GM12892 (cell line): Measurements from ENCODE around the gene C10orf95.

ENCODE experiments used
- POLR2A ChIP-seq: IDR thresholded peaks from 2 replicates; pipeline ENCODE4 v1.6.1; 2011; ENCODE audit warnings: low read depth, low read length, control low read depth
- POLR2AphosphoS5 ChIP-seq: IDR thresholded peaks from 2 replicates; pipeline ENCODE4 v1.6.1; 2011; ENCODE audit warnings: low read depth, low read length, control low read depth
- TAF1 ChIP-seq: IDR thresholded peaks from 2 replicates; pipeline ENCODE4 v1.6.1; 2011; ENCODE audit warnings: low read depth, mild to moderate bottlenecking, control low read depth, low read length, borderline replicate concordance

- TF ChIP-seq POLR2A = no peak
- no peak for TF ChIP-seq TAF1
- no peak for TF ChIP-seq POLR2AphosphoS5
Measured at GRCh38 chr10:102433619-102434046, 17.7 kb downstream of the C10orf95 start.
